Endodermal cell (in vitro differentiated cells): ENCODE data around the gene MRPL14. TPM values are rescaled to one million over a fixed set of nuclear protein-coding genes. Genes with fewer than 3 reads are reported as not detected.

Experiments used
- DNase-seq: peaks from one replicate; pipeline ENCODE4 v3.0.0-alpha.2; 2017
- H3K27ac ChIP-seq: 2 replicates; pipeline ENCODE4 v1.5.1; 2013; ENCODE audit warnings: mild to moderate bottlenecking, low read depth, low read length, moderate library complexity
- H3K27me3 ChIP-seq: 2 replicates; pipeline ENCODE4 v1.6.1; 2013; ENCODE audit warnings: mild to moderate bottlenecking, low read length, moderate library complexity; ENCODE audit not compliant: insufficient read depth, control insufficient read depth, poor library complexity, severe bottlenecking
- H3K36me3 ChIP-seq: 2 replicates; pipeline ENCODE4 v1.7.0; 2013; ENCODE audit warnings: mild to moderate bottlenecking, low read length, moderate library complexity; ENCODE audit not compliant: control insufficient read depth, insufficient read depth
- H3K4me1 ChIP-seq: one replicate; pipeline ENCODE4 v1.7.0; 2013; ENCODE audit warnings: low read length; ENCODE audit not compliant: control insufficient read depth, insufficient read depth
- H3K4me3 ChIP-seq: 2 replicates; pipeline ENCODE4 v1.5.1; 2013; ENCODE audit warnings: mild to moderate bottlenecking, low read length, moderate library complexity
- H3K9ac ChIP-seq: 2 replicates; pipeline ENCODE4 v1.6.1; 2013; ENCODE audit warnings: mild to moderate bottlenecking, low read length, moderate library complexity; ENCODE audit not compliant: poor library complexity, severe bottlenecking; ENCODE audit errors: extremely low read depth
- H3K9me3 ChIP-seq: 2 replicates; pipeline ENCODE4 v1.6.1; 2013; ENCODE audit warnings: mild to moderate bottlenecking, low read length, moderate library complexity; ENCODE audit not compliant: control insufficient read depth
- H3K27ac Mint-ChIP-seq: 2 replicates; pipeline ENCODE4 v1.8.0; 2020; ENCODE audit warnings: mixed read lengths
- H3K27me3 Mint-ChIP-seq: 2 replicates; pipeline ENCODE4 v1.8.0; 2021; ENCODE audit warnings: mild to moderate bottlenecking, mixed read lengths; ENCODE audit not compliant: insufficient read depth
- H3K36me3 Mint-ChIP-seq: 2 replicates; pipeline ENCODE4 v1.8.0; 2020; ENCODE audit warnings: low read depth, mixed read lengths
- H3K4me1 Mint-ChIP-seq: 2 replicates; pipeline ENCODE4 v1.8.0; 2020; ENCODE audit warnings: mixed read lengths
- H3K4me3 Mint-ChIP-seq: 2 replicates; pipeline ENCODE4 v1.8.0; 2020; ENCODE audit warnings: mild to moderate bottlenecking, moderate library complexity, mixed read lengths
- H3K9me3 Mint-ChIP-seq: 2 replicates; pipeline ENCODE4 v1.8.0; 2020; ENCODE audit warnings: mild to moderate bottlenecking, mixed read lengths
- CTCF ChIP-seq: fragments of 200-600 bp; sonication (generic); conservative IDR thresholded peaks from 2 replicates; pipeline ENCODE4 v1.5.0; 2021; ENCODE audit warnings: antibody characterized with exemption, mild to moderate bottlenecking
- WGBS, 2 experiments: methylation state at CpG; one replicate each; pipeline versions ENCODE4 v1.1.5 to v1.1.7; 2013; ENCODE audit warnings: missing lambda C conversion rate in 2 of 2, mixed read lengths in 1 of 2; ENCODE audit not compliant: insufficient coverage in 1 of 2, insufficient read length in 1 of 2; 5-methylcytosine and 5-hydroxymethylcytosine counted together
- total RNA-seq, 2 donors: library from RNA; stranded (reverse); fragmentation: NEBNext Ultra II Directional in 1 of 2; extraction: Animal tissue kit (Norgen Biotek cat#: 25700) in 1 of 2; gene quantifications; 2 replicates in 1 of 2; 3 replicates in 1 of 2; pipeline ENCODE4 v1.2.1, GENCODE V29; 2021

The MRPL14 gene
- total RNA-seq, 2 donors from 2014 or later: 66.5 to 69.6 TPM

- no peaks in the 10 kb centered on the region for H3K36me3 ChIP-seq
- no peak overlapping the region for H3K4me3 Mint-ChIP-seq
- peak; percentile 56 for DNase-seq
- H3K36me3 Mint-ChIP-seq: no peaks in the 10 kb centered on the region
- no peaks in the 10 kb centered on the region for H3K27me3 ChIP-seq
- H3K9me3 ChIP-seq: no peaks in the 10 kb centered on the region
- H3K9me3 Mint-ChIP-seq: no peaks in the 10 kb centered on the region
- H3K27me3 Mint-ChIP-seq: peaks cover 20% of the 10 kb centered on the region
- no peak overlapping the region for H3K9ac ChIP-seq
- no peaks in the 10 kb centered on the region for H3K4me1 ChIP-seq
- no peak overlapping the region for H3K27ac ChIP-seq
- peaks cover 14% of the 10 kb centered on the region for H3K4me1 Mint-ChIP-seq
- TF ChIP-seq CTCF: no peak
- H3K27ac Mint-ChIP-seq: peak overlapping the region; percentile 77
- 81 to 83% methylated on average over 4 to 7 of the region's 7 CpGs for WGBS, 2 experiments
- no peak overlapping the region for H3K4me3 ChIP-seq
Observed at GRCh38 chr6:44166116-44166515, 38.9 kb upstream of the MRPL14 start.

GRCh38 chr6:44162876-44163625, 35.8 kb upstream of the MRPL14 start:
- Mint-ChIP-seq H3K27me3 (peaks cover 8% of the 10 kb centered on the region), H3K27ac (no peak overlapping the region), H3K36me3 (no peaks in the 10 kb centered on the region), H3K9me3 (no peaks in the 10 kb centered on the region), H3K4me1 (peaks cover 14% of the 10 kb centered on the region), H3K4me3 (no peak overlapping the region)
- no peak for DNase-seq
- no peak overlapping the region for H3K9ac ChIP-seq
- WGBS, 2 experiments: 77 to 79% methylated on average over 6 to 8 of the region's 8 CpGs
- no peaks in the 10 kb centered on the region for H3K9me3 ChIP-seq
- H3K4me1 ChIP-seq: no peaks in the 10 kb centered on the region
- no peak overlapping the region for H3K4me3 ChIP-seq
- H3K36me3 ChIP-seq: no peaks in the 10 kb centered on the region
- no peak for TF ChIP-seq CTCF
- H3K27me3 ChIP-seq: no peaks in the 10 kb centered on the region
- no peak overlapping the region for H3K27ac ChIP-seq

GRCh38 chr6:44161997-44162338, 34.7 kb upstream of the MRPL14 start:
- no peak overlapping the region for H3K27ac Mint-ChIP-seq
- H3K27me3 ChIP-seq: no peaks in the 10 kb centered on the region
- no peak overlapping the region for H3K4me3 Mint-ChIP-seq
- H3K4me1 ChIP-seq: no peaks in the 10 kb centered on the region
- H3K9me3 ChIP-seq: no peaks in the 10 kb centered on the region
- no peaks in the 10 kb centered on the region for H3K9me3 Mint-ChIP-seq
- no peaks in the 10 kb centered on the region for H3K36me3 Mint-ChIP-seq
- DNase-seq: no peak
- no peaks in the 10 kb centered on the region for H3K36me3 ChIP-seq
- H3K4me1 Mint-ChIP-seq: peaks cover 15% of the 10 kb centered on the region
- peaks cover 8% of the 10 kb centered on the region for H3K27me3 Mint-ChIP-seq
- no peak for TF ChIP-seq CTCF
- H3K27ac ChIP-seq: no peak overlapping the region
- H3K9ac ChIP-seq: no peak overlapping the region
- no peak overlapping the region for H3K4me3 ChIP-seq
- WGBS, 2 experiments: 82 to 89% methylated on average over 5 to 8 of the region's 8 CpGs
